Heart left ventricle (tissue), 13 donors: ENCODE data around the gene CDK5RAP2.

Experiments used
- POLR2A ChIP-seq, 2 donors: fragments of 450-650 bp; IDR thresholded peaks; one replicate each; pipeline ENCODE4 v1.6.1; 2017; ENCODE audit warnings: antibody characterized with exemption in 2 of 2, mild to moderate bottlenecking in 2 of 2, moderate library complexity in 2 of 2
- TF ChIP-seq, protein P1 (sequence below), 12 donors: fragments of 200-600 bp; sonication (generic) in 4 of 12; IDR thresholded peaks; one replicate each; pipeline versions ENCODE4 v1.5.0 to v1.8.0; 2018 to 2022; ENCODE audit warnings: antibody characterized with exemption in 12 of 12, mild to moderate bottlenecking in 5 of 12
- donor health status: ischemic (EF 13 %, LVEDD 7.1; RV severe dilation, severe dysfunction).
- donor health status: DM: no; HTN: yes; CAD: no.
- donor health status: DM: no; HTN: no; CAD: no.
- donor health status: ischemic (EF 25% LVEDD 6.9; RV normal size, moderate dysfunction).
- donor health status: ischemic (EF 25% LVEDD 5.7; RV mildly dilated, moderate dysfunction).
- donor health status: ischemic (EF 35%, LVEDD 5.7; RV mildly dilated, moderate dysfunction).
- donor health status: nonischemic (EF 11% LVEDD 7.7; RV severe dilation, severe dysfunction).
- donor health status: DM: yes; HTN: yes; CAD: no.
- donor health status: PGD.
- donor health status: ischemic (EF 29% LVEDD 5.4; RV normal size, mild dysfunction).
- donor health status: nonischemic (EF 23%, LVEDD 6.1; RV moderate dilation, normal function).

DNA sequence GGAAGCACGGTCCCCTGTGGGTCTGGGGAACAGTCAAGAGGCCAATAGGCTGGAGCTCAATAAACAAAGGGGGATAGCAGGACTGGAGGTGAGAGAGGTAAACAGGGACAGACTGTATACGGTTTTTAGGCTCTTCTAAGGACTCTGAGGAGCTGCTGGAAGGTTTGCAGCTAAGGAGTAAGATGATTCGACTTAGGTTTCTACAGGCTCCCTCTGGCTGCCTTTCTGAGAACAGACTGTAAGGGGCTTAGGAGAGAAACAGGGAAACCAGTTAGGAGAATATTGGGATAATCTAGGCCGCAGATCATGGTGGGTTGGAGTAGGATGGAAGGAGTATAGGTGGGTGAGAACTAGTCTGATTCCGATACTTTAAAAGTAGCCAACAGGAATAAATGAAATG is 10.4 kb downstream of the CDK5RAP2 start:
- TF ChIP-seq, protein P1, sequence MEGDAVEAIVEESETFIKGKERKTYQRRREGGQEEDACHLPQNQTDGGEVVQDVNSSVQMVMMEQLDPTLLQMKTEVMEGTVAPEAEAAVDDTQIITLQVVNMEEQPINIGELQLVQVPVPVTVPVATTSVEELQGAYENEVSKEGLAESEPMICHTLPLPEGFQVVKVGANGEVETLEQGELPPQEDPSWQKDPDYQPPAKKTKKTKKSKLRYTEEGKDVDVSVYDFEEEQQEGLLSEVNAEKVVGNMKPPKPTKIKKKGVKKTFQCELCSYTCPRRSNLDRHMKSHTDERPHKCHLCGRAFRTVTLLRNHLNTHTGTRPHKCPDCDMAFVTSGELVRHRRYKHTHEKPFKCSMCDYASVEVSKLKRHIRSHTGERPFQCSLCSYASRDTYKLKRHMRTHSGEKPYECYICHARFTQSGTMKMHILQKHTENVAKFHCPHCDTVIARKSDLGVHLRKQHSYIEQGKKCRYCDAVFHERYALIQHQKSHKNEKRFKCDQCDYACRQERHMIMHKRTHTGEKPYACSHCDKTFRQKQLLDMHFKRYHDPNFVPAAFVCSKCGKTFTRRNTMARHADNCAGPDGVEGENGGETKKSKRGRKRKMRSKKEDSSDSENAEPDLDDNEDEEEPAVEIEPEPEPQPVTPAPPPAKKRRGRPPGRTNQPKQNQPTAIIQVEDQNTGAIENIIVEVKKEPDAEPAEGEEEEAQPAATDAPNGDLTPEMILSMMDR (IDR thresholded peaks at IDR 0.05): no peak
- no peak for TF ChIP-seq POLR2A (IDR thresholded peaks at IDR 0.05)
